Measurements from ENCODE around the gene EHMT1. TPM values are rescaled to one million over a fixed set of nuclear protein-coding genes. Genes with fewer than 3 reads are reported as not detected.
"Not testable (repeated sequence)": the region's sequence is repeated elsewhere in the genome, so short reads cannot be mapped to it uniquely, and the experiment has no call there.

EHMT1 gene
- total RNA-seq, 2 experiments from 2014 or later, result 111 to 118 TPM

DNA sequence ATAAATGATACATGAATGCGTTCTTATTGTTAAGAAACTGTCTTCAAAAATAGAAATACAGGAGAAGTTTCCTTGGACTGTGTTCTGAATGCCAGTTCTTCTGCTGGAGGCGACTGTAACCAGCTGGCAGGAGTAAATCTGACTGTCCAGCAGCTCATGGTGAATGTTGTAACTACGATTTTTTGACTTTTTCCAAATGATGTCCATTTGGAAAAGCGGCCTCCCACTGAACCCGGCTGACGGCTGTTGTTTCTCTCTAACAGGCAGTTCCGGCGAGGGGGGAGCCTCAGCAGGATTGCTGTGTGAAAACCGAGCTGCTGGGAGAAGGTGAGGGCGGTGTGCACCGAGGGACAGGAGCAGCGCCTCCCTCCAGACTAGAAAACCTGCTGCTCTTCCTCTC, 91.9 kb downstream of the EHMT1 start:
- Mint-ChIP-seq H3K27me3 (no peaks in the 10 kb centered on the region), H3K9me3 (peaks cover 16% of the 10 kb centered on the region), H3K36me3 (peaks cover 46% of the 10 kb centered on the region), H3K4me3 (no peak overlapping the region), H3K4me1 (peaks cover 14% of the 10 kb centered on the region), H3K27ac (no peak overlapping the region)
- ATAC-seq (ENCODE audit: low read depth) (no peak), DNase-seq (no peak)
- POLR2A ChIA-PET, result no interaction called here

- peaks cover 50% of the 10 kb centered on the region for H3K36me3 Mint-ChIP-seq
- H3K4me1 Mint-ChIP-seq, result peaks cover 13% of the 10 kb centered on the region
- no peak for ATAC-seq (ENCODE audit: low read depth)
Measured at GRCh38 chr9:137711678-137712105, 92.9 kb downstream of the EHMT1 start.

GRCh38 chr9:137715321-137715720, 96.5 kb downstream of the EHMT1 start:
- POLR2A ChIA-PET, result no interaction called here
- Mint-ChIP-seq H3K9me3 (peaks cover 32% of the 10 kb centered on the region), H3K4me3 (no peak overlapping the region), H3K27me3 (no peaks in the 10 kb centered on the region), H3K27ac (peak overlapping the region; percentile 87), H3K36me3 (peaks cover 76% of the 10 kb centered on the region), H3K4me1 (peaks cover 12% of the 10 kb centered on the region)
- DNase-seq (no peak), ATAC-seq (ENCODE audit: low read depth) (no peak)

More at GRCh38 chr9:137711678-137712105, 92.9 kb downstream of the EHMT1 start:
- Mint-ChIP-seq H3K9me3 (peaks cover 20% of the 10 kb centered on the region), H3K27ac (no peak overlapping the region), H3K27me3 (no peaks in the 10 kb centered on the region), H3K4me3 (no peak overlapping the region)
- POLR2A ChIA-PET, result no interaction called here
- DNase-seq, result no peak

DNA sequence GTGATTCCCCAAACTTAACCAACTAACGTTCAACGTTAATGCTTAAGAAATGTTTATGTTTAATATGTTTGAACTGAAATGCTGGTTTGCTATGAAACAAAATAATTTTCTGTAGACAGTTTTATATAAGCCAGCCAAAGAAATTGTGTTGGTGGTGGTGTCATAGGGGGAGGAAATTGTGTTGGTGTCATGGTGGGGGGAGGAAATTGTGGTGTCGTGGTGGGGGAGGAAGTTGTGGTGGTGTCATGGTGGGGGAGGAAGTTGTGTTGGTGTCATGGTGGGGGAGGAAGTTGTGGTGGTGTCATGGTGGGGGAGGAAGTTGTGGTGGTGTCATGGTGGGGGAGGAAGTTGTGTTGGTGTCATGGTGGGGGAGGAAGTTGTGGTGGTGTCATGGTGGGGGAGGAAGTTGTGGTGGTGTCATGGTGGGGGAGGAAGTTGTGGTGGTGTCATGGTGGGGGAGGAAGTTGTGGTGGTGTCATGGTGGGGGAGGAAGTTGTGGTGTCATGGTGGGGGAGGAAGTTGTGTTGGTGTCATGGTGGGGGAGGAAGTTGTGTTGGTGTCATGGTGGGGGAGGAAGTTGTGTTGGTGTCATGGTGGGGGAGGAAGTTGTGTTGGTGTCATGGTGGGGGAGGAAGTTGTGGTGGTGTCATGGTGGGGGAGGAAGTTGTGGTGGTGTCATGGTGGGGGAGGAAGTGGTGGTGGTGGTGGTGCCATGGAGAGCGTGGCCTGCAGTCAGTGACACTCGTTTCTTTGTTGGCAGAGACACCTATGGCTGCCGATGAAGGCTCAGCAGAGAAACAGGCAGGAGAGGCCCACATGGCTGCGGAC, 97.3 kb downstream of the EHMT1 start:
- POLR2A ChIA-PET; H3K27me3 Mint-ChIP-seq; ATAC-seq (ENCODE audit: low read depth): not testable (repeated sequence)
- peaks cover 32% of the 10 kb centered on the region for H3K9me3 Mint-ChIP-seq
- peaks cover 79% of the 10 kb centered on the region for H3K36me3 Mint-ChIP-seq
- peak overlapping the region; percentile 40 for H3K4me3 Mint-ChIP-seq
- peaks cover 12% of the 10 kb centered on the region for H3K4me1 Mint-ChIP-seq
- H3K27ac Mint-ChIP-seq, result peak overlapping the region; percentile 87
- DNase-seq, result peak; percentile 48

DNA sequence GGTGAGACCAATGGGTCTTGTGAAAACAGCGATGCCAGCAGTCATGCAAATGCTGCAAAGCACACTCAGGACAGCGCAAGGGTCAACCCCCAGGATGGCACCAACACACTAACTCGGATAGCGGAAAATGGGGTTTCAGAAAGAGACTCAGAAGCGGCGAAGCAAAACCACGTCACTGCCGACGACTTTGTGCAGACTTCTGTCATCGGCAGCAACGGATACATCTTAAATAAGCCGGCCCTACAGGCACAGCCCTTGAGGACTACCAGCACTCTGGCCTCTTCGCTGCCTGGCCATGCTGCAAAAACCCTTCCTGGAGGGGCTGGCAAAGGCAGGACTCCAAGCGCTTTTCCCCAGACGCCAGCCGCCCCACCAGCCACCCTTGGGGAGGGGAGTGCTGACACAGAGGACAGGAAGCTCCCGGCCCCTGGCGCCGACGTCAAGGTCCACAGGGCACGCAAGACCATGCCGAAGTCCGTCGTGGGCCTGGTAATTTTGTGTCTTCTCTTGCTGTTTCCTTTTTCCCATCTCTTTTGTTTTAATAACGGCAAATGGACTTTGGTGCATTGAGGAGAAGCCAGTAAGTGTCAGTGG, 98.0 kb downstream of the EHMT1 start:
- POLR2A ChIA-PET, result no interaction called here
- peaks cover 33% of the 10 kb centered on the region for H3K9me3 Mint-ChIP-seq
- no peak for ATAC-seq (ENCODE audit: low read depth)

GRCh38 chr9:137717776-137718327, 99.0 kb downstream of the EHMT1 start:
- no peak overlapping the region for H3K4me3 Mint-ChIP-seq
- H3K27ac Mint-ChIP-seq, result no peak overlapping the region
- DNase-seq (no peak), ATAC-seq (ENCODE audit: low read depth) (no peak)
- no peaks in the 10 kb centered on the region for H3K27me3 Mint-ChIP-seq
- peaks cover 15% of the 10 kb centered on the region for H3K4me1 Mint-ChIP-seq
- peaks cover 77% of the 10 kb centered on the region for H3K36me3 Mint-ChIP-seq
- peaks cover 27% of the 10 kb centered on the region for H3K9me3 Mint-ChIP-seq
- POLR2A ChIA-PET, result no interaction called here

More for the DNA sequence above, 98.0 kb downstream of the EHMT1 start:
- Mint-ChIP-seq H3K27me3 (no peaks in the 10 kb centered on the region), H3K4me1 (peaks cover 16% of the 10 kb centered on the region), H3K4me3 (no peak overlapping the region), H3K27ac (no peak overlapping the region), H3K36me3 (peaks cover 79% of the 10 kb centered on the region)
- no peak for DNase-seq

DNA sequence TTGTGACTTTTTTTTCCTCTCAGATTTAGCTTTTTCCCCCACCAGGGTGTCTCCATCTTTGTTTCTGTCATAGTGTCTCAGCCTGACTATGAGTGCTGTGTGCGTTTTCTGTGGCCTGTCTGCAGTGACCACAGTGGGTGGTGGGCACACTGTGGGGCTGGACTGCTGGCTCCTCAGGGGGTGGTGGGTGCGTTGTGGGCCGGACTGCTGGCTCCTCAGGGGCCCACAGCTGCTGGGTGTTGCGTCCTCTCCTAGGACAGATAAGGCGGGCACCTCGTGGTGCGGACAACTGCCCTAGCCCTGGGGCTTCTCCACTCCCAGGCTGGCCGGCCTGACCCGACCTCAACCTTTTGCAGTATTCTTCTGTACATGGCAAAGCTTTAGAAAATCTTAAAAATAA, 100.4 kb downstream of the EHMT1 start:
- peaks cover 24% of the 10 kb centered on the region for H3K9me3 Mint-ChIP-seq
- H3K36me3 Mint-ChIP-seq, result peaks cover 79% of the 10 kb centered on the region
- peak overlapping the region; percentile 70 for H3K27ac Mint-ChIP-seq
- H3K4me1 Mint-ChIP-seq, result peaks cover 17% of the 10 kb centered on the region
- POLR2A ChIA-PET, result no interaction called here
- DNase-seq, result no peak
- ATAC-seq (ENCODE audit: low read depth), result no peak
- no peaks in the 10 kb centered on the region for H3K27me3 Mint-ChIP-seq
- no peak overlapping the region for H3K4me3 Mint-ChIP-seq

GRCh38 chr9:137720571-137721110, 101.8 kb downstream of the EHMT1 start:
- peaks cover 17% of the 10 kb centered on the region for H3K4me1 Mint-ChIP-seq
- POLR2A ChIA-PET, result no interaction called here
- no peaks in the 10 kb centered on the region for H3K27me3 Mint-ChIP-seq
- peaks cover 77% of the 10 kb centered on the region for H3K36me3 Mint-ChIP-seq
- H3K9me3 Mint-ChIP-seq, result peaks cover 28% of the 10 kb centered on the region
- H3K27ac Mint-ChIP-seq, result no peak overlapping the region
- DNase-seq (no peak), ATAC-seq (ENCODE audit: low read depth) (no peak)
- H3K4me3 Mint-ChIP-seq, result no peak overlapping the region

- Mint-ChIP-seq H3K36me3 (peaks cover 82% of the 10 kb centered on the region), H3K9me3 (peaks cover 31% of the 10 kb centered on the region), H3K4me1 (peaks cover 17% of the 10 kb centered on the region), H3K4me3 (no peak overlapping the region), H3K27ac (peak overlapping the region; percentile 46), H3K27me3 (no peaks in the 10 kb centered on the region)
- POLR2A ChIA-PET, result no interaction called here
- ATAC-seq (ENCODE audit: low read depth) (no peak), DNase-seq (no peak)
Measured at GRCh38 chr9:137721479-137721878, 102.7 kb downstream of the EHMT1 start.

DNA sequence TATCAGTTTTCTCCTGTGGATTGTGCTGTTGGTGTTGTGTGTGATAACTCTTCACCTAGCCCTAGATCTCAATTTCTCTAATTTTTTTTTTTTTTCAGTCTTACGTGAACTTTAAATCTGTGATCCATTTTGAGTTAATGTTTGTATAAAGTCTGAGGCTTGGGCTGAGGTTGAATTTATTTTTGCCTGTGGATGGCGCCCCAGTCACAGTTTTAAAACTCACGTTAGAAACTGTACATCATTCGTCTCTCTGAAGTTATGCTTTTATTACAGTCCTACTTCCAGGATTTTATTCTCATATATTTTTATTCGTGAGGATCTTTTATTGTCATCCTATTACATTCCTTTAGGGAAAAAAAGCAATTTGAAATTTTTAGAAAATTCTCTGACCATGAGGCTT, 103.1 kb downstream of the EHMT1 start:
- peaks cover 34% of the 10 kb centered on the region for H3K9me3 Mint-ChIP-seq
- H3K27me3 Mint-ChIP-seq, result no peaks in the 10 kb centered on the region
- H3K4me1 Mint-ChIP-seq, result peaks cover 21% of the 10 kb centered on the region
- ATAC-seq (ENCODE audit: low read depth) (no peak), DNase-seq (no peak)
- peak overlapping the region; percentile 47 for H3K4me3 Mint-ChIP-seq
- H3K36me3 Mint-ChIP-seq, result peaks cover 85% of the 10 kb centered on the region
- H3K27ac Mint-ChIP-seq, result peak overlapping the region; percentile 46
- POLR2A ChIA-PET, result no interaction called here

- Mint-ChIP-seq H3K27ac (peak overlapping the region; percentile 76), H3K4me3 (peak overlapping the region; percentile 49), H3K9me3 (peaks cover 35% of the 10 kb centered on the region), H3K4me1 (peaks cover 21% of the 10 kb centered on the region), H3K36me3 (peaks cover 86% of the 10 kb centered on the region), H3K27me3 (no peaks in the 10 kb centered on the region)
- DNase-seq, result no peak
- POLR2A ChIA-PET, result no interaction called here
- ATAC-seq (ENCODE audit: low read depth), result peak; percentile 39
Measured at GRCh38 chr9:137722481-137722880, 103.7 kb downstream of the EHMT1 start.

- Mint-ChIP-seq H3K4me1 (peaks cover 19% of the 10 kb centered on the region), H3K36me3 (peaks cover 84% of the 10 kb centered on the region), H3K9me3 (peaks cover 28% of the 10 kb centered on the region), H3K27ac (peak overlapping the region; percentile 45)
- not testable (repeated sequence) for DNase-seq; ATAC-seq (ENCODE audit: low read depth); H3K4me3 Mint-ChIP-seq; H3K27me3 Mint-ChIP-seq
- POLR2A ChIA-PET, result interaction anchor here (0.6 kb wide), 1 partner anchor 9 kb away, joined by 6 read pairs; no protein-coding TSS in a partner anchor
Measured at GRCh38 chr9:137723356-137723755, 104.6 kb downstream of the EHMT1 start.

- DNase-seq, result no peak
- no peak overlapping the region for H3K4me3 Mint-ChIP-seq
- H3K27ac Mint-ChIP-seq, result no peak overlapping the region
- POLR2A ChIA-PET, result no interaction called here
- H3K27me3 Mint-ChIP-seq, result no peaks in the 10 kb centered on the region
- peaks cover 19% of the 10 kb centered on the region for H3K4me1 Mint-ChIP-seq
- no peak for ATAC-seq (ENCODE audit: low read depth)
- peaks cover 84% of the 10 kb centered on the region for H3K36me3 Mint-ChIP-seq
- peaks cover 27% of the 10 kb centered on the region for H3K9me3 Mint-ChIP-seq
Measured at GRCh38 chr9:137723783-137724445, 105.1 kb downstream of the EHMT1 start.
